LHCN-M2 (cell line): Measurements from ENCODE around the gene GPR18. TPM values are rescaled to one million over a fixed set of nuclear protein-coding genes. Genes with fewer than 3 reads are reported as not detected.

ENCODE experiments used
- DNase-seq: peaks from one replicate; pipeline ENCODE4 v3.0.0-alpha.2; 2012; ENCODE audit warnings: low read depth
- total RNA-seq: library from RNA; depleted of rRNA; stranded (reverse); fragments of >200 nt; gene quantifications from 2 replicates; pipeline ENCODE4 v1.2.3, GENCODE V29; 2014; rRNA removed

Gene GPR18
- total RNA-seq, 1 experiment from 2014 or later: not detected

GRCh38 chr13:99208845-99209527, 49.2 kb downstream of the GPR18 start:
- no peak for DNase-seq

- DNase-seq: no peak
Observed at GRCh38 chr13:99208185-99208584, 50.0 kb downstream of the GPR18 start.

DNA sequence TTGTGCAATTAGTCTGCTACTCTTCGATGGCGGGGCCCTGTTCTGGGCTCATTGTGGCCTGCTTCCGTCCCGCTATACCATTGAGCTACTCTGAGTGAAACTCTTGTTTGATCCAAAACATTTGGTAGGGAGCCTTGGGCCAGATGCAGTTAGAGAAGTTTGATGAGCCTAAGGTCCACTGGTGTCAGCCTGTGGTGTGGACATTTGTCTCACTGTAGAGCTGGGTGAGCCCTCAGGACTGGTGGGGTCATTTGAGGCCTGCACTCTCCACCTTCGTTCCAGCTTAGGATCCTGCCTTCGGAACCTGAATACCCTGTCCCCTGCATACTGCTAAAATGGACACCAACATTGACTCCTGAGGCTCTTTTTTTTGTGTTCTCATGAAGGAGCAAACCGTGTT, 50.7 kb downstream of the GPR18 start:
- DNase-seq: no peak

GRCh38 chr13:99206873-99207272, 51.3 kb downstream of the GPR18 start:
- DNase-seq: no peak

DNA sequence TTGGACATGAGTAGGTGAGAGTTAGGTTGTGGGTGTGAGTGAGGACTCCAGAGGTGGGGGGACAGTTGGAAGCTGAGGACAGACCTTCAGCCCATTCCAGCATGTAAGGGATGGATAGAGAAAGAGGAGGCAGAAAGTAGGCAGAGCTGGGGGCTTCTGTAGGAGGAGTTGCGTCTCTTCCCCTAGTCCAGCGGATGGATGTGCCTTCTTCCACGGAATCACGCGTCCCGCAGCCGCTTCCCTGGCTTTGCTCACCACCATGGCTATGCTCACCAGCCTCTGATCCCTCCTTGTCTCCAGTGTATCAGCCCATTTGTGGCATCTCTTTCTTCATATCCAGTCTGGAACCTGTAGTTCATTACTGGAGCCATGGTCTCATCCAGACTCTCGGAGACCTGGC, 52.0 kb downstream of the GPR18 start:
- DNase-seq: no peak

DNA sequence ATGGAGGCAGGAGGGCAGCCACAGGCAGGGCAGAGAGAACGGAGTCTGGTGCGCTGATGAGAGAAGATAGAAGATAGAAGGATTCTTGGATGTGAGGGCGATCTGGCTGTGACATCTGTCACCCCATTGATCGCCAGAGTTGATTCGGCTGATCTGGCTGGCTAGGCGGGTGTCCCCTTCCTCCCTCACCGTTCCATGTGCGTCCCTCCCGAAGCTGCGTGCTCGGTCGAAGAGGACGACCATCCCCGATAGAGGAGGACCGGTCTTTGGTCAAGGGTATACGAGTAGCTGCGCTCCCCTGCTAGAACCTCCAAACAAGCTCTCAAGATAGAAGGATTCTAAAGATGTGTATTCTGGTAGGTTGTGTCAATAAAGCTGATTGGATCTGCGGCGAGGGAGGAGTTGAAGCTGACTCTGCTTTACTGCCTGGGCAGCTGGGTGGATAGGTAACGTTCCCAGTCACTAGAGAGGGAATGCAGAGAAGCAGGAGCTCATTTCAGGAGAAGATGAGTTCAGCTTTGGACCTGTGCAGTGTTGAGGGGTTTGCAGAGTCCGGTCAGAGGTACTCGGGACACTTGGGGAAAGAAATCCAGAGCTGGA, 52.5 kb downstream of the GPR18 start:
- DNase-seq: no peak

Other genes with a start within 250 kb of the GPR18 start
- gene UBAC2, start 57.5 kb downstream of the GPR18 start, total RNA-seq: 46.9 and 54.7 TPM in 2 replicates
- gene GPR183, start 49.0 kb upstream of the GPR18 start, total RNA-seq: 0.11 TPM in 1 of 2 replicates, not detected in the other
- 114 and 116 TPM in 2 replicates for gene TM9SF2, start 243.1 kb upstream of the GPR18 start, total RNA-seq